Suprapubic skin (tissue), 4 donors: ENCODE data around the gene RPGRIP1. TPM values are rescaled to one million over a fixed set of nuclear protein-coding genes. Genes with fewer than 3 reads are reported as not detected.
"Not testable (repeated sequence)": the region's sequence is repeated elsewhere in the genome, so short reads cannot be mapped to it uniquely, and the experiment has no call there.

Source experiments
- DNase-seq, 2 donors: peaks; one replicate each; pipeline ENCODE4 v3.0.0-alpha.2; 2019; ENCODE audit warnings: low spot score in 2 of 2
- H3K27ac ChIP-seq: fragments of 200-600 bp; sonication (generic); one replicate; pipeline ENCODE4 v1.5.1; 2019
- H3K27me3 ChIP-seq: fragments of 200-600 bp; sonication (generic); one replicate; pipeline ENCODE4 v1.5.1; 2019
- H3K36me3 ChIP-seq: fragments of 200-600 bp; sonication (generic); one replicate; pipeline ENCODE4 v1.5.1; 2019
- H3K4me1 ChIP-seq: fragments of 200-600 bp; sonication (generic); one replicate; pipeline ENCODE4 v1.5.1; 2019
- H3K4me3 ChIP-seq: fragments of 200-600 bp; sonication (generic); one replicate; pipeline ENCODE4 v1.5.1; 2019; ENCODE audit warnings: mild to moderate bottlenecking
- H3K9me3 ChIP-seq: fragments of 200-600 bp; sonication (generic); one replicate; pipeline ENCODE4 v1.5.1; 2019
- EP300 ChIP-seq: sonication (generic); formaldehyde crosslinking; IDR thresholded peaks from one replicate; pipeline ENCODE4 v1.6.1; 2017; ENCODE audit warnings: antibody characterized with exemption
- POLR2A ChIP-seq, 2 donors: fragments of 450-650 bp; IDR thresholded peaks; one replicate each; pipeline ENCODE4 v1.6.1; 2017; ENCODE audit warnings: antibody characterized with exemption in 2 of 2, mild to moderate bottlenecking in 2 of 2, moderate library complexity in 2 of 2
- POLR2AphosphoS5 ChIP-seq, 3 donors: sonication (generic); formaldehyde crosslinking; IDR thresholded peaks; one replicate each; pipeline ENCODE4 v1.6.1; 2017; ENCODE audit warnings: antibody characterized with exemption in 3 of 3
- WGBS: methylation state at CpG from one replicate; pipeline ENCODE4 v1.1.5; 2018; 5-methylcytosine and 5-hydroxymethylcytosine counted together
- total RNA-seq, 4 donors: library from RNA; depleted of rRNA; stranded (reverse); fragments of >200 nt; gene quantifications; one replicate each; pipeline ENCODE4 v1.1.0, GENCODE V29; 2016
- TF ChIP-seq, protein P1 (sequence below), 2 donors: fragments of 200-600 bp in 1 of 2; fragments of 450-650 bp in 1 of 2; sonication (generic) in 1 of 2; IDR thresholded peaks; one replicate each; pipeline ENCODE4 v1.5.1; 2016 to 2019; ENCODE audit warnings: antibody characterized with exemption in 2 of 2, mild to moderate bottlenecking in 1 of 2, moderate library complexity in 1 of 2

Gene RPGRIP1
- total RNA-seq, 4 donors from 2014 or later: not detected

- no peak for DNase-seq
- H3K4me1 ChIP-seq: peaks cover 7% of the 10 kb centered on the region
- 3% methylated on average over 29 of the region's 30 CpGs for WGBS
- H3K27ac ChIP-seq: no peak overlapping the region
- H3K27me3 ChIP-seq: peaks cover 3% of the 10 kb centered on the region
- TF ChIP-seq EP300 (no peak), POLR2AphosphoS5 (IDR thresholded peaks at IDR 0.05) (no peak), POLR2A (IDR thresholded peaks at IDR 0.05) (no peak)
- TF ChIP-seq, protein P1, sequence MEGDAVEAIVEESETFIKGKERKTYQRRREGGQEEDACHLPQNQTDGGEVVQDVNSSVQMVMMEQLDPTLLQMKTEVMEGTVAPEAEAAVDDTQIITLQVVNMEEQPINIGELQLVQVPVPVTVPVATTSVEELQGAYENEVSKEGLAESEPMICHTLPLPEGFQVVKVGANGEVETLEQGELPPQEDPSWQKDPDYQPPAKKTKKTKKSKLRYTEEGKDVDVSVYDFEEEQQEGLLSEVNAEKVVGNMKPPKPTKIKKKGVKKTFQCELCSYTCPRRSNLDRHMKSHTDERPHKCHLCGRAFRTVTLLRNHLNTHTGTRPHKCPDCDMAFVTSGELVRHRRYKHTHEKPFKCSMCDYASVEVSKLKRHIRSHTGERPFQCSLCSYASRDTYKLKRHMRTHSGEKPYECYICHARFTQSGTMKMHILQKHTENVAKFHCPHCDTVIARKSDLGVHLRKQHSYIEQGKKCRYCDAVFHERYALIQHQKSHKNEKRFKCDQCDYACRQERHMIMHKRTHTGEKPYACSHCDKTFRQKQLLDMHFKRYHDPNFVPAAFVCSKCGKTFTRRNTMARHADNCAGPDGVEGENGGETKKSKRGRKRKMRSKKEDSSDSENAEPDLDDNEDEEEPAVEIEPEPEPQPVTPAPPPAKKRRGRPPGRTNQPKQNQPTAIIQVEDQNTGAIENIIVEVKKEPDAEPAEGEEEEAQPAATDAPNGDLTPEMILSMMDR (IDR thresholded peaks at IDR 0.05): no peak
- H3K9me3 ChIP-seq: no peaks in the 10 kb centered on the region
- H3K4me3 ChIP-seq: peak overlapping the region; percentile 21
- no peaks in the 10 kb centered on the region for H3K36me3 ChIP-seq
Observed at GRCh38 chr14:21300892-21301291, 21.0 kb downstream of the RPGRIP1 start.

DNA sequence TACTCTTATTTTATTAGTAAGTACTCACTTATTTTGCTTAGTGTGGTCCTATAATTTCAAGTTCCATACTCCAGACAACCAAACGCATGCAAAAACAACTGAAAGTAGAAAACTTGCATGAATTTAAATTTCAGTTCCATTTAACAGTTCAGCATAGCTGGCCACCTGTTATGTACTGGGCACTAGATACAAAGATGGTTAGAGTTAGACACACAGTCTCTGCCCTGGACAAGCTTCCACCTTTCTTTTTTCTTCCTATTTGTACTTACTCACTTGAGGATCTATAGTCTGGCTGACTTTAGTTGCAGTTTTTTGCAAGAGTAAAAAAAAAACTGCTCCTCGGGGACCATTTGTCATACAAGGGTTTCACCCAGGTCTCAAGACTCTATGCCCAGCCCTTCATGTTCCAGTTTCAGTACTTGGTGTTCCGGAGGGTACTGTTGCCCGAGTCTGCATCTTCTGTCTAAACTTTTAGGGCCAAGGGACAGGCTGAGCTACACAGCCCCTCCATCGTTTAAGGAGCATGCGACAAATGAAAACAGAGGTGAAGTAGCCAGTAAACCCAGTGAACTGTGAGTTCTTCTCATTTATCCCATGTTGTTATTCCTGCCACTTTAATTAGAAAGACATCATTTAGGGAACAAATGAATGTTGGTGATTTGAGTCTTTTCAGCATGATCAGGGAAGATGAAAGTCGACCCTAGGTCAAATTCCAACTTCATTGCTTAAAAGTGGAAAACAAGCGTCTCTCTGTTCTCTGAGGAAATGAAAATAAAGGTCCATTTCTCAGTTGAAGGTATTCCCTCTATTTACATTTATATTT is 22.3 kb downstream of the RPGRIP1 start:
- peaks cover 7% of the 10 kb centered on the region for H3K4me1 ChIP-seq
- no peaks in the 10 kb centered on the region for H3K9me3 ChIP-seq
- 82% methylated on average over 8 of the region's 8 CpGs for WGBS
- TF ChIP-seq POLR2A (IDR thresholded peaks at IDR 0.05) (no peak), POLR2AphosphoS5 (IDR thresholded peaks at IDR 0.05) (no peak), EP300 (no peak)
- TF ChIP-seq, protein P1 (IDR thresholded peaks at IDR 0.05): no peak
- H3K27me3 ChIP-seq: peaks cover 3% of the 10 kb centered on the region
- DNase-seq: no peak
- H3K4me3 ChIP-seq: no peak overlapping the region
- no peak overlapping the region for H3K27ac ChIP-seq
- no peaks in the 10 kb centered on the region for H3K36me3 ChIP-seq

- H3K4me1 ChIP-seq, H3K36me3 ChIP-seq, H3K27ac ChIP-seq, H3K9me3 ChIP-seq, H3K4me3 ChIP-seq, H3K27me3 ChIP-seq, DNase-seq: not testable (repeated sequence)
- WGBS: 79% methylated on average over 2 of the region's 2 CpGs
Observed at GRCh38 chr14:21302836-21303140, 22.9 kb downstream of the RPGRIP1 start.

DNA sequence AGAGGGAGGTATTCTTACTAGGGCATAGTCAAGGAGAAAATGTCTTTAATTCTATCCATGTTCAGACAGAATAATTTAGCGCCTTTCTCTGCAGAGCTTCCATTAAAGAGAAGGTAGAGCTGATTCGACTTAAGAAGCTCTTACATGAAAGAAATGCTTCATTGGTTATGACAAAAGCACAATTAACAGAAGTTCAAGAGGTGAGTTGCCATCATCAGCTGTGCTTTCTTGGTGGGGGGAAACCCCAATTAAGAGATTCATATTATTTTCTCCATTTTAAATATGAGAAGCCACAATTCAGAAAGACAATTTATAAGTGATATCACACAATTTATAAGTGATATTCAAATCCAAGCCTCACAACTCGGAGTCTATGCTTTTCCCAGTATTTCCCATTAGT is 27.8 kb downstream of the RPGRIP1 start:
- 85% methylated on average over 3 of the region's 3 CpGs for WGBS
- H3K4me1 ChIP-seq: peaks cover 10% of the 10 kb centered on the region

GRCh38 chr14:21308132-21308478 is 28.2 kb downstream of the RPGRIP1 start:
- Histone ChIP-seq H3K36me3 (no peaks in the 10 kb centered on the region), H3K27me3 (no peaks in the 10 kb centered on the region), H3K4me3 (peak overlapping the region; percentile 34), H3K4me1 (peaks cover 10% of the 10 kb centered on the region), H3K27ac (peak overlapping the region; percentile 59), H3K9me3 (no peaks in the 10 kb centered on the region)
- TF ChIP-seq POLR2AphosphoS5 (IDR thresholded peaks at IDR 0.05) (no peak), EP300 (no peak), POLR2A (IDR thresholded peaks at IDR 0.05) (no peak)
- TF ChIP-seq, protein P1 (IDR thresholded peaks at IDR 0.05): no peak
- DNase-seq: no peak

More for the DNA sequence above, 27.8 kb downstream of the RPGRIP1 start:
- H3K27ac ChIP-seq: no peak overlapping the region
- DNase-seq: no peak
- no peaks in the 10 kb centered on the region for H3K36me3 ChIP-seq
- no peak overlapping the region for H3K4me3 ChIP-seq
- no peaks in the 10 kb centered on the region for H3K9me3 ChIP-seq
- no peak for TF ChIP-seq POLR2AphosphoS5 (IDR thresholded peaks at IDR 0.05)
- TF ChIP-seq POLR2A (IDR thresholded peaks at IDR 0.05): no peak
- TF ChIP-seq EP300: no peak
- TF ChIP-seq, protein P1 (IDR thresholded peaks at IDR 0.05): no peak
- H3K27me3 ChIP-seq: no peaks in the 10 kb centered on the region
